Measurements from ENCODE around the gene COX7B2. TPM values are rescaled to one million over a fixed set of nuclear protein-coding genes. Genes with fewer than 3 reads are reported as not detected.

COX7B2 gene
- total RNA-seq, 2 experiments from 2014 or later = not detected

GRCh38 chr4:46931981-46932380 is 22.9 kb upstream of the COX7B2 start:
- ChIA-PET CTCF (interaction anchor here (0.6 to 1.5 kb wide), 3 partner anchors 13 to 191 kb away, joined by 3 to 6 read pairs (median 3); no protein-coding TSS in a partner anchor), POLR2A (no interaction called here)
- H3K4me3 Mint-ChIP-seq = no peak overlapping the region
- H3K36me3 Mint-ChIP-seq (ENCODE audit: low read depth) = no peaks in the 10 kb centered on the region
- H3K27ac Mint-ChIP-seq = no peak overlapping the region
- peak; percentile 20 for DNase-seq
- H3K4me1 Mint-ChIP-seq = no peaks in the 10 kb centered on the region
- no peaks in the 10 kb centered on the region for H3K27me3 Mint-ChIP-seq
- H3K9me3 Mint-ChIP-seq = no peaks in the 10 kb centered on the region

DNA sequence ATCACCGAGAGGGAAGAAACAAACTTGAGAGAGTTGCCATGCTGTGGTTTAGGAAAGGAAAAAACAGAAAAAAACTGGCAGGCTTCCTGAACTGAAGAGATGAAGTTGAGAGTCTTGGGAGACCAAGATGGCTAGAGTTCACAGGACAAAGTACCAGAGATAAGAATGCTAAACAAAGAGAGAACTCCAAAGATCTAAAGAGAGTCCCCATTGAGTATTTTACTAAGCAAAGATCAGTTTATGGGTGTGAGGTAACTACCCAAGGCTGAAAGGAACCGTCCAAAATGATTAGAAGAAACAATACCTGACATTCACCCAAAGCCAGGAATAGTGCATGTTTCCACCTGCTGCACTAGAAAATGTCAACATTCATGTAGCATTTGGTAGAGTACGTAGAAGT is 21.8 kb upstream of the COX7B2 start:
- Mint-ChIP-seq H3K4me3 (no peak overlapping the region), H3K36me3 (ENCODE audit: low read depth) (no peaks in the 10 kb centered on the region), H3K27me3 (no peaks in the 10 kb centered on the region), H3K9me3 (no peaks in the 10 kb centered on the region), H3K27ac (no peak overlapping the region), H3K4me1 (no peaks in the 10 kb centered on the region)
- CTCF ChIA-PET = no interaction called here
- POLR2A ChIA-PET = no interaction called here
- no peak for DNase-seq

GRCh38 chr4:46927201-46927600 is 18.2 kb upstream of the COX7B2 start:
- ChIA-PET POLR2A (no interaction called here), CTCF (no interaction called here)
- Mint-ChIP-seq H3K36me3 (ENCODE audit: low read depth) (no peaks in the 10 kb centered on the region), H3K4me3 (no peak overlapping the region), H3K4me1 (no peaks in the 10 kb centered on the region), H3K9me3 (no peaks in the 10 kb centered on the region), H3K27me3 (no peaks in the 10 kb centered on the region), H3K27ac (no peak overlapping the region)
- DNase-seq = no peak

- no peaks in the 10 kb centered on the region for H3K36me3 Mint-ChIP-seq (ENCODE audit: low read depth)
- H3K27ac Mint-ChIP-seq = no peak overlapping the region
- H3K4me3 Mint-ChIP-seq = no peak overlapping the region
- H3K4me1 Mint-ChIP-seq = no peaks in the 10 kb centered on the region
- H3K27me3 Mint-ChIP-seq = no peaks in the 10 kb centered on the region
- no peak for DNase-seq
- H3K9me3 Mint-ChIP-seq = no peaks in the 10 kb centered on the region
- ChIA-PET POLR2A (no interaction called here), CTCF (no interaction called here)
These were observed 15.9 kb upstream of the COX7B2 start for GRCh38 chr4:46924789-46925529.

- Mint-ChIP-seq H3K4me1 (no peaks in the 10 kb centered on the region), H3K4me3 (no peak overlapping the region), H3K27ac (no peak overlapping the region), H3K9me3 (no peaks in the 10 kb centered on the region), H3K27me3 (no peaks in the 10 kb centered on the region), H3K36me3 (ENCODE audit: low read depth) (no peaks in the 10 kb centered on the region)
- CTCF ChIA-PET = no interaction called here
- DNase-seq = no peak
- POLR2A ChIA-PET = no interaction called here
These were observed 13.2 kb upstream of the COX7B2 start for GRCh38 chr4:46922205-46922604.

DNA sequence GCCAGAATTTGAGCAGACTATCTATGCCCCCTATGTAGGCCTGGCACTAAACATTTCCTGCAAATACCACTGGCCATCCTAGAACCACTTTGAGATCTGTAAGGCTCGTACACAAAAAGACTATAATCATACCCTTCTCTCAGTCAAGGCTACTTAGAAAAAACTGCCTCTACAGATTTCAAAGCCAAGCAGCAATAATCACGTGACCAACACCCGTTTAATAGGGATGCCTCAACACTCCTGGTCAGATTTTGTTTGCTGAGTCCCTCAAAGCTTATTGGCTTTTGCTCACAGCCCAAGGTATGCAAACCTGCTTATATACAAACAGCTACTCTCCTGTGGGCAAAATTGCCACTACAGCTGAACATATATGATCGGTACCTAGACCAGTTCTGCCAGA is 897 bp downstream of the COX7B2 start:
- Mint-ChIP-seq H3K36me3 (ENCODE audit: low read depth) (no peaks in the 10 kb centered on the region), H3K4me1 (no peaks in the 10 kb centered on the region), H3K4me3 (no peak overlapping the region), H3K9me3 (no peaks in the 10 kb centered on the region), H3K27me3 (no peaks in the 10 kb centered on the region), H3K27ac (no peak overlapping the region)
- DNase-seq = no peak
- ChIA-PET CTCF (no interaction called here), POLR2A (no interaction called here)

DNA sequence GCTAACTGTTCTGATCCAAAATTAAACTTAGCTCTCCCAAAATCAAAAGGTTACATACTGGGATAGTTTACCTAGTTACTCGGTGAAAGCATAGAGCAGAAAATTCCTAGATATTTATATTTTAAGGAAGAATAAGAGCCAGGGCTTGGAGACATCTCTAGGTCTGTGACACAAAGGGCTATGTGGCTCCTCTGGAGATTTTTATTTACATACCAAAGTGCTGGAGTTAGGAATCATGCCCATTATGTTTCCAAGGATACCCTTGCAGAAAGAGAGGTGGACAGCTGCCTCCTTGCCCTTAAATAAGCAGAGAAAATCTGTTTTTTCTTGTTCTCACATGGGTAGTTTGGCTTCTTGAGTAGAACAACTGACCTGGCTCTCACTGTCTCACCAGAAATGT is 9.0 kb downstream of the COX7B2 start:
- Mint-ChIP-seq H3K4me3 (no peak overlapping the region), H3K36me3 (ENCODE audit: low read depth) (no peaks in the 10 kb centered on the region), H3K27me3 (no peaks in the 10 kb centered on the region), H3K9me3 (no peaks in the 10 kb centered on the region), H3K27ac (no peak overlapping the region), H3K4me1 (no peaks in the 10 kb centered on the region)
- CTCF ChIA-PET = no interaction called here
- POLR2A ChIA-PET = no interaction called here
- DNase-seq = no peak

- DNase-seq = no peak
- H3K9me3 Mint-ChIP-seq = no peaks in the 10 kb centered on the region
- ChIA-PET CTCF (no interaction called here), POLR2A (no interaction called here)
- no peaks in the 10 kb centered on the region for H3K4me1 Mint-ChIP-seq
- H3K27me3 Mint-ChIP-seq = no peaks in the 10 kb centered on the region
- H3K27ac Mint-ChIP-seq = no peak overlapping the region
- no peak overlapping the region for H3K4me3 Mint-ChIP-seq
- H3K36me3 Mint-ChIP-seq (ENCODE audit: low read depth) = no peaks in the 10 kb centered on the region
These were observed 14.2 kb downstream of the COX7B2 start for GRCh38 chr4:46894826-46895225.

DNA sequence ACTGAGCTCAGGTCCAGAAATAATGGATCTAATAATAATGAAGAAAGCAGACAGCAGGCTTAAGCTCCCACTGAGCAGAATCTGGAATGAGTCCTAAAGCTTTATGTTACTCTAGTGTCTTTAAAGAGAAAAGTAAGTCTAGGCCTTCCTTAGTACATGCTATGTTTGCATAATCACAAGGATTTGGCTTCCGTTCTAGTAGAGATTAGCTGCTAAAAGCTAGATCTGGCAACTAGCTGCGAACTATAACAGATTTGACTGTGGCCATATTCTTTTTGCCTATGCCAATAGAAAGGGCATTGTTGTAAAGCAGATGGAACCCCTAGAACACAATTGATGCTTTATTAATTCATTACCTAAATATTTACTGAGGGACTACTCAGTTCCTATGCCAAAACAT is 19.0 kb downstream of the COX7B2 start:
- CTCF ChIA-PET = no interaction called here
- Mint-ChIP-seq H3K4me1 (no peaks in the 10 kb centered on the region), H3K27me3 (no peaks in the 10 kb centered on the region), H3K27ac (no peak overlapping the region), H3K4me3 (no peak overlapping the region), H3K9me3 (no peaks in the 10 kb centered on the region), H3K36me3 (ENCODE audit: low read depth) (no peaks in the 10 kb centered on the region)
- DNase-seq = no peak
- POLR2A ChIA-PET = no interaction called here

- no peak overlapping the region for H3K27ac Mint-ChIP-seq
- H3K9me3 Mint-ChIP-seq = no peaks in the 10 kb centered on the region
- H3K4me1 Mint-ChIP-seq = no peaks in the 10 kb centered on the region
- no peak overlapping the region for H3K4me3 Mint-ChIP-seq
- POLR2A ChIA-PET = no interaction called here
- no peaks in the 10 kb centered on the region for H3K36me3 Mint-ChIP-seq (ENCODE audit: low read depth)
- CTCF ChIA-PET = no interaction called here
- no peak for DNase-seq
- H3K27me3 Mint-ChIP-seq = no peaks in the 10 kb centered on the region
These were observed 19.6 kb downstream of the COX7B2 start for GRCh38 chr4:46889410-46889809.

GRCh38 chr4:46886711-46887110 is 22.3 kb downstream of the COX7B2 start:
- no peaks in the 10 kb centered on the region for H3K4me1 Mint-ChIP-seq
- no peaks in the 10 kb centered on the region for H3K36me3 Mint-ChIP-seq (ENCODE audit: low read depth)
- POLR2A ChIA-PET = no interaction called here
- no peaks in the 10 kb centered on the region for H3K27me3 Mint-ChIP-seq
- no peak overlapping the region for H3K4me3 Mint-ChIP-seq
- H3K27ac Mint-ChIP-seq = no peak overlapping the region
- no peaks in the 10 kb centered on the region for H3K9me3 Mint-ChIP-seq
- no peak for DNase-seq
- CTCF ChIA-PET = no interaction called here

DNA sequence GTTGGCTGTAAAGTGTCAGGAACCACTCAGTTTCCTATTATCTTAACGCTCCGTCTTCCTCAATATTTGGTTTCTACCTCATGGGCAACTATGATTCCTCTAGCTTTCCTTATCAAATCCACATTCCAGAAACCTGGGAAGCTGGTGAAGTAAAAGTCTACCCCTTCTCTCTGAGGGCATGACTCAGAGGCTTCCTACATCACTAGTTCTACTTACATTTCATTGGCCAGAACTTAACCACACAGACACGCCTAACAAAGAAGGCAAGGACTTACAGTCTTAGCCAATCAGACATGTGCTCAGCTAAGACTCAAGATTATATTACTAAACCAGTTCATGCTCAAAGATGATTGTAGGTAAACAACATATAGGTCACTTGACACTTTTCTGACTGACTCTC is 30.4 kb downstream of the COX7B2 start:
- H3K27me3 Mint-ChIP-seq = no peaks in the 10 kb centered on the region

GRCh38 chr4:46874811-46875210 is 34.2 kb downstream of the COX7B2 start:
- Mint-ChIP-seq H3K4me1 (no peaks in the 10 kb centered on the region), H3K4me3 (no peak overlapping the region), H3K36me3 (ENCODE audit: low read depth) (no peaks in the 10 kb centered on the region), H3K27me3 (no peaks in the 10 kb centered on the region), H3K27ac (no peak overlapping the region), H3K9me3 (no peaks in the 10 kb centered on the region)
- POLR2A ChIA-PET = no interaction called here
- no peak for DNase-seq
- CTCF ChIA-PET = no interaction called here

More for the DNA sequence above, 30.4 kb downstream of the COX7B2 start:
- no peak overlapping the region for H3K27ac Mint-ChIP-seq
- ChIA-PET POLR2A (no interaction called here), CTCF (no interaction called here)
- no peak overlapping the region for H3K4me3 Mint-ChIP-seq
- H3K36me3 Mint-ChIP-seq (ENCODE audit: low read depth) = no peaks in the 10 kb centered on the region
- no peaks in the 10 kb centered on the region for H3K4me1 Mint-ChIP-seq
- no peaks in the 10 kb centered on the region for H3K9me3 Mint-ChIP-seq
- DNase-seq = no peak

GRCh38 chr4:46870411-46870810 is 38.6 kb downstream of the COX7B2 start:
- Mint-ChIP-seq H3K27me3 (no peaks in the 10 kb centered on the region), H3K4me3 (no peak overlapping the region), H3K4me1 (no peaks in the 10 kb centered on the region), H3K9me3 (no peaks in the 10 kb centered on the region), H3K27ac (no peak overlapping the region), H3K36me3 (ENCODE audit: low read depth) (no peaks in the 10 kb centered on the region)
- ChIA-PET CTCF (no interaction called here), POLR2A (no interaction called here)
- no peak for DNase-seq
